Stimulated activated CD4-positive, alpha-beta T cell treated with anti-CD3 and anti-CD28 coated beads, Interleukin-12 subunit alpha, Interleukin-12 subunit beta, amount 100 ng/mL, for 24 hours (primary cell): Measurements from ENCODE around the gene ZNF284.
A peak's percentile ranks its signal among the peaks of the same experiment; 100 is the strongest.
"Not testable (repeated sequence)": the region's sequence is repeated elsewhere in the genome, so short reads cannot be mapped to it uniquely, and the experiment has no call there.

Source experiments
- DNase-seq, 2 experiments: peaks; one replicate each; pipeline ENCODE4 v3.0.0-alpha.2; 2020; ENCODE audit warnings: low read depth in 2 of 2

Gene ZNF284

GRCh38 chr19:44111910-44112463, 40.0 kb downstream of the ZNF284 start:
- no peak for DNase-seq

DNA sequence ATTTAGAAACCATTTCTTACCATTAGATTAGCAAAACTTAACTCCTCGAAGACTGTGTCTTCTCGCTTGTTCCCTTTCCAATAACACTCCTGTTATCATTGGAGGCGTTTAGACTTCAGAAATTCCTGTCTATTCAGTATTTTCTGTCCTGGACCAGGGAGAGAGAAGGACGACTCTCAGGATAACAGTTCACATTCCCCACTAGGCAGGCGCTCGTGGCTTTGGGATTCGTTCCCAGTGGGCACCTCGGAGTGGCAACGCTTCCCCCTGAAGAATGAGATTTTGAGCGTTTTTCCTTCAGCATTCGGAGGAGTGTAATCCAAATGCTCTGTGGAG, 40.8 kb downstream of the ZNF284 start:
- DNase-seq, result no peak

- DNase-seq, result peak; percentile 71 to 78
These were observed 41.3 kb downstream of the ZNF284 start, which contains the start of gene ZNF225 for GRCh38 chr19:44113138-44113783. Gene ZNF225, plus strand, starts transcription at chr19:44113399. Its CDS starts 2,429 bp downstream, at chr19:44115828.

GRCh38 chr19:44113784-44114390, 41.9 kb downstream of the ZNF284 start:
- DNase-seq, result no peak

DNA sequence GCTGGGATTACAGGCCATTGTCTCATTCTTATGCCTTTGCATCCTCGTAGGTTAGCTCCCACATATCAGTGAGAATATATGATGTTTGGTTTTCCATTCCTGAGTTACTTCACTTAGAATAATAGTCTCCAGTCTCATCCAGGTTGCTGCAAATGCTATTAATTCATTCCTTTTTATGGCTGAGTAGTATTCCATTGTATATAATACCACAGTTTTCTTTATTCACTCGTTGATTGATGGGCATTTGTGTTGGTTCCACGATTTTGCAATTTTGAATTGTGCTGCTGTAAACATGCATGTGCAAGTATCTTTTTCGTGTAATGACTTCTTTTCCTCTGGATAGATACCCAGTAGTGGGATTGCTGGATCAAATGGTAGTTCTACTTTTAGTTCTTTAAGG, 49.2 kb downstream of the ZNF284 start:
- DNase-seq, result not testable (repeated sequence)

- DNase-seq, result no peak
These were observed 60.0 kb downstream of the ZNF284 start for GRCh38 chr19:44131955-44132354.
